ENCODE results near the gene ANKFY1. TPM values are rescaled to one million over a fixed set of nuclear protein-coding genes. Genes with fewer than 3 reads are reported as not detected.

ANKFY1 gene
- total and polyA plus RNA-seq, 9 of the 15 experiments (the other 6 are each of a cell fraction or from before 2014, with no cell fraction given) = 4.3 to 25.6 (median 12.2) TPM

DNA sequence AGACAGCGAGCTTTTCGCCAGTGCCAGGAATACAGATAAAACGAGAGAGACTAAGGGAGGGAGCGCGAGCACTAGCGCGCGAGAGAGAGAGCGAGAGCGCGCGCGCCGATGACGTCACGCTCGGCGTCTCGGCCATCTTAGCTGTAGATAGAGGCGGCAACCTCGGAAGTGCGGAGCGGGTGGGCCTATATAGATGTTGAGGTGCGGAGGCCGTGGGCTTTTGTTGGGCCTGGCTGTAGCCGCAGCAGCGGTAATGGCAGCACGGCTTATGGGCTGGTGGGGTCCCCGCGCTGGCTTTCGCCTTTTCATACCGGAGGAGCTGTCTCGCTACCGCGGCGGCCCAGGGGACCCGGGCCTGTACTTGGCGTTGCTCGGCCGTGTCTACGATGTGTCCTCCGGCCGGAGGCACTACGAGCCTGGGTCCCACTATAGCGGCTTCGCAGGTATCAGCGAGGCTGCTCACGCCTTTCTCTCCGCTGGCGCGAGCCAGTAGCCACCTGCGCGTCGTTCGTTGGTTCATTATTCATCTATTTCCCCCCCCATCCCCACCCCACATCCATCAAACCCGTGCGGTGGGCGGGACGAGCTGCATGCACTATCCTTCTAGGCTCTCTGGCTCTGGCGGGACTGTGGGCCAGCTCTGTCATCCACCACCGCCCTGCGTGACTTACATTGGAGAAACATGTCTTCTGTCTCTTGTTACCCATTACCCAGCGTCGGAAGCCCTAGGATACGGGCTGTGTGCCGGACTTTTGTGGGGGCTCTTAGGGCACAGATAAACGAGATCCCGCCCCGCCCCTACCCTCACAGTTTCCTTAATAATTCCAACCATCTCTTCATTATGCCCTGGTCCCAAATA lies 120.0 kb downstream of the ANKFY1 start (continued):
- no peak for TF ChIP-seq RERE (CRISPR knock-in tag; IDR thresholded peaks at IDR 0.05; ENCODE audit: borderline replicate concordance)
- no peak for TF ChIP-seq RAD21 (CRISPR knock-in tag; conservative IDR thresholded peaks at IDR 0.05 in 1 of 2, IDR thresholded peaks at IDR 0.05 in 1 of 2)
- TF ChIP-seq PKNOX1 (IDR thresholded peaks at IDR 0.05) = peak; percentile 85
- TF ChIP-seq PYGO2 (tag; IDR thresholded peaks at IDR 0.05) = no peak
- no peak for TF ChIP-seq GATAD2B (IDR thresholded peaks at IDR 0.05; ENCODE audit: borderline replicate concordance)
- TF ChIP-seq TFAP4 (CRISPR knock-in tag; IDR thresholded peaks at IDR 0.05; ENCODE audit: borderline replicate concordance) = peak; percentile 5; the same call in 1 of the 2 replicates
- peak; percentile 29 to 35 for TF ChIP-seq E2F6 (IDR thresholded peaks at IDR 0.05; ENCODE audit: borderline replicate concordance in 1 of 2, extremely low read depth in 1 of 2, insufficient read depth in 1 of 2, insufficient read length in 1 of 2, low read depth in 1 of 2, low read length in 1 of 2, poor library complexity in 1 of 2, severe bottlenecking in 1 of 2)
- 0 out of 2 replicates have a peak, but pooled peaks have one; percentile 68 for TF ChIP-seq SUPT5H (IDR thresholded peaks at IDR 0.05)
- TF ChIP-seq, protein P1, sequence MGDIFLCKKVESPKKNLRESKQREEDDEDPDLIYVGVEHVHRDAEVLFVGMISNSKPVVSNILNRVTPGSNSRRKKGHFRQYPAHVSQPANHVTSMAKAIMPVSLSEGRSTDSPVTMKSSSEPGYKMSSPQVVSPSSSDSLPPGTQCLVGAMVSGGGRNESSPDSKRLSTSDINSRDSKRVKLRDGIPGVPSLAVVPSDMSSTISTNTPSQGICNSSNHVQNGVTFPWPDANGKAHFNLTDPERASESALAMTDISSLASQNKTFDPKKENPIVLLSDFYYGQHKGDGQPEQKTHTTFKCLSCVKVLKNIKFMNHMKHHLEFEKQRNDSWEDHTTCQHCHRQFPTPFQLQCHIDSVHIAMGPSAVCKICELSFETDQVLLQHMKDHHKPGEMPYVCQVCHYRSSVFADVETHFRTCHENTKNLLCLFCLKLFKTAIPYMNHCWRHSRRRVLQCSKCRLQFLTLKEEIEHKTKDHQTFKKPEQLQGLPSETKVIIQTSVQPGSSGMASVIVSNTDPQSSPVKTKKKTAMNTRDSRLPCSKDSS (IDR thresholded peaks at IDR 0.05; ENCODE audit: low read depth, partially characterized antibody) = no peak
- peak in 1 of 2 experiments; percentile 51; a peak in 1 of 4 replicates for TF ChIP-seq TEAD1 (CRISPR knock-in tag; IDR thresholded peaks at IDR 0.05)
- no peak for TF ChIP-seq TAF9B (IDR thresholded peaks at IDR 0.05; ENCODE audit: partially characterized antibody)
- TF ChIP-seq MYC (IDR thresholded peaks at IDR 0.05; ENCODE audit: low read depth, low read length) = peak; percentile 59
- peak; percentile 62; the same call in 1 of the 2 replicates for TF ChIP-seq MYC (CRISPR knock-in tag; IDR thresholded peaks at IDR 0.05; ENCODE audit: borderline replicate concordance, low read depth)
- TF ChIP-seq GTF2E2 (tag; IDR thresholded peaks at IDR 0.05) = peak; percentile 34; the same call in 1 of the 2 replicates

All from K562 (cell line).